ENCODE results near the gene SP100. TPM values are rescaled to one million over a fixed set of nuclear protein-coding genes. Genes with fewer than 3 reads are reported as not detected.
"Not testable (repeated sequence)": the region's sequence is repeated elsewhere in the genome, so short reads cannot be mapped to it uniquely, and the experiment has no call there.

Gene SP100
- 10 to 100 TPM; 66.5 to 80.1 TPM for total RNA-seq

GRCh38 chr2:230416061-230416721 is at the start of gene SP100:
Gene SP100 (plus strand): TSS chr2:230416201. CDS start chr2:230416297, 96 bp downstream.
- no peak for TF ChIP-seq CTCF (IDR thresholded peaks at IDR 0.05)
- peak; percentile 87 for DNase-seq (ENCODE audit: low spot score)
- Histone ChIP-seq H3K4me1 (peaks cover 0 to 51% of the 10 kb centered on the region in 2 donors), H3K27me3 (no peaks in the 10 kb centered on the region), H3K9me3 (no peaks in the 10 kb centered on the region), H3K36me3 (no peaks in the 10 kb centered on the region), H3K4me3 (peak within 1 kb of the TSS; percentile 50 to 58), H3K27ac (peak within 1 kb of the TSS; percentile 90 to 91)

- H3K36me3 ChIP-seq: no peaks in the 10 kb centered on the region
- TF ChIP-seq CTCF (IDR thresholded peaks at IDR 0.05): no peak
These were observed 33.9 kb upstream of the SP100 start for GRCh38 chr2:230382108-230382507.

DNA sequence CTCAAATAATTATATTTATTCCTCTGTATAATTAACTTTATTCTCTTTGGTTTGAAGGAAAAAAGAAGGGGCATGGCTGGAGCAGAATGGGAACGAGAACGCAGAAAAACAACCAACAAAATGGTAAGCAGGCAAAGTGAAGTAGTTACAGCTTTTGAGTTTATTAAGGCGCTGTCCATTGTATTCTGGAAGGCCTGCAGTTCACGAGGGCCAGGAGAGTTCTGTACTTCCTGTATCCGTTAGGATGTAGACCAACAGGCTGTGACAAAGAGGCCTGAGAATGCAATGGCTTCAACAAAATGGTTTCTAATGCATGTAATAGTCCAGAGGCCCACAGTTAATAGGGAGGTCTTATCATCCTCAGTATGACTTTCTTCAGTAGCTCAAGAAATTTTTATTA is 32.5 kb upstream of the SP100 start:
- Histone ChIP-seq H3K4me3 (no peak overlapping the region), H3K9me3 (no peaks in the 10 kb centered on the region), H3K27me3 (no peaks in the 10 kb centered on the region), H3K27ac (no peak overlapping the region), H3K36me3 (no peaks in the 10 kb centered on the region), H3K4me1 (no peaks in the 10 kb centered on the region)
- no peak for TF ChIP-seq CTCF (IDR thresholded peaks at IDR 0.05)
- no peak for DNase-seq (ENCODE audit: low spot score)

More at GRCh38 chr2:230382108-230382507, 33.9 kb upstream of the SP100 start:
- no peaks in the 10 kb centered on the region for H3K27me3 ChIP-seq
- no peak for DNase-seq (ENCODE audit: low spot score)
- no peaks in the 10 kb centered on the region for H3K9me3 ChIP-seq
- H3K4me3 ChIP-seq: no peak overlapping the region
- H3K27ac ChIP-seq: no peak overlapping the region
- H3K4me1 ChIP-seq: no peaks in the 10 kb centered on the region

- H3K36me3 ChIP-seq: peaks cover 5% of the 10 kb centered on the region
- H3K4me1 ChIP-seq: no peaks in the 10 kb centered on the region
- DNase-seq (ENCODE audit: low spot score): no peak
- no peaks in the 10 kb centered on the region for H3K9me3 ChIP-seq
- H3K4me3 ChIP-seq: no peak overlapping the region
- no peak overlapping the region for H3K27ac ChIP-seq
- no peak for TF ChIP-seq CTCF (IDR thresholded peaks at IDR 0.05)
- no peaks in the 10 kb centered on the region for H3K27me3 ChIP-seq
These were observed 31.0 kb upstream of the SP100 start for GRCh38 chr2:230384986-230385385.

DNA sequence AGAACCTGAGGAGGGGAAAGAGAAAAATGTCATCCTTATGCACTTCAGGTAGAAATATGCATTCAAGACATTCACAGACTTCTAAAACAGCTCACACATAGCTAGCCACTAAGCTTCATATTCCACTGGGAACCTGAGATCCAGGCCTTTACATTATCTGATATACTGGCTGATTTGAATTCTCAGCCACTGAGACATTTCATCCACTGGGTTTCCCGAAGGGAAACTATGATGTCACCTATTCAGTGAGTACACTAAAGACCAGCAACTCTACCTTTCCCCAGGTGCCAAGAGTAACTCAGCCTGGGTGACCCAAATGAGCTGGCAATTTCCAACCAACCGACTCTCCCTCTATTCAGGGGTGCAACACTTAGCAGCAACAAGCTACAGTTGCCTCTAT is 21.7 kb upstream of the SP100 start:
- Histone ChIP-seq H3K27me3 (no peaks in the 10 kb centered on the region), H3K4me1 (no peaks in the 10 kb centered on the region), H3K4me3 (no peak overlapping the region), H3K36me3 (peaks cover 7% of the 10 kb centered on the region), H3K27ac (no peak overlapping the region), H3K9me3 (peaks cover 0 to 9% of the 10 kb centered on the region in 2 donors)
- DNase-seq (ENCODE audit: low spot score): no peak
- no peak for TF ChIP-seq CTCF (IDR thresholded peaks at IDR 0.05)

DNA sequence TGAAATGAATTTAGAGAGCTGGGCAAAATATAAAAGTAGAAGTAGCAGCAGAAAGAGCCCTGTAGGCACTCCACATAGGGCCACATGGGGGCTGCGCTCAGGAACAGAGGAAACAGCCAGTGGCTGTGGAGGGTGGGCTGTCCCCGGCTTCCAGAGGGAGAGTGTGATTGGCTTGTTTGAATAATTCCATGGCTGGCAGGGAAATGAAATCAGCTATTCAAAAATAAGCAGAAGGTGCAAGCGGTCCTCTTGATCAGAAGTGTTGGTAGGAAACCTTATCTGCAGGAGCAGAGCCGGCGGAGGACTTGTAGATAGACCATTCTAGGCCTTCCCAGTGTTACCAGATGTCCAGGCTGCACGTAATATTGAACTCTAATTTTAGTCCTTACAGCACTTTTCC is 17.3 kb upstream of the SP100 start:
- not testable (repeated sequence) for DNase-seq (ENCODE audit: low spot score)
- peaks cover 12% of the 10 kb centered on the region for H3K36me3 ChIP-seq

More for the DNA sequence above, 17.3 kb upstream of the SP100 start:
- H3K27me3 ChIP-seq, H3K9me3 ChIP-seq, H3K4me1 ChIP-seq, H3K4me3 ChIP-seq: not testable (repeated sequence)
- peak overlapping the region in 1 of 2 donors; percentile 71 for H3K27ac ChIP-seq

Data from right atrium auricular region (tissue), 2 donors.